ENCODE measurements around the gene ZIC5.

The ZIC5 gene

GRCh38 chr13:99930925-99931324 lies 40.6 kb downstream of the ZIC5 start:
- no peak for DNase-seq

DNA sequence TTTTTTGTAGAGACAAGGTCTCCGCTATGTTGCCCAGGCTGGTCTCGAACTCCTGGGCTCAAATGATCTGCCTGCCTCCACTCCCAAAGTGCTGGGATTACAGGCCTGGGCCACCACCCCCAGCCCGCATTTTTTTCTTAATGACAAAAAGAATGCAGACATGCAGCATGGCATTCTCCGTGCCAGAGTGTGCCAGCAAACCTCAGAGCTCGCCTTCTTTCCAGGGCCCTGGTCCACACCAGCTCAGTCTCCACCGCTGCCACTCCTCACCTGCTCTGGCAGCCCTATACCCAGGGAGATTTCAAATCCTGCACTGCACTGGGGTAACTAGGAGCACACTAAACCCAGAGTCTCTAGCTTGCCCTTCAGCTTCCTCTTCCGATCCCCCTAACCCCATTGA lies 41.7 kb downstream of the ZIC5 start:
- DNase-seq = no peak

GRCh38 chr13:99926014-99926731 lies 45.4 kb downstream of the ZIC5 start:
- no peak for DNase-seq

DNA sequence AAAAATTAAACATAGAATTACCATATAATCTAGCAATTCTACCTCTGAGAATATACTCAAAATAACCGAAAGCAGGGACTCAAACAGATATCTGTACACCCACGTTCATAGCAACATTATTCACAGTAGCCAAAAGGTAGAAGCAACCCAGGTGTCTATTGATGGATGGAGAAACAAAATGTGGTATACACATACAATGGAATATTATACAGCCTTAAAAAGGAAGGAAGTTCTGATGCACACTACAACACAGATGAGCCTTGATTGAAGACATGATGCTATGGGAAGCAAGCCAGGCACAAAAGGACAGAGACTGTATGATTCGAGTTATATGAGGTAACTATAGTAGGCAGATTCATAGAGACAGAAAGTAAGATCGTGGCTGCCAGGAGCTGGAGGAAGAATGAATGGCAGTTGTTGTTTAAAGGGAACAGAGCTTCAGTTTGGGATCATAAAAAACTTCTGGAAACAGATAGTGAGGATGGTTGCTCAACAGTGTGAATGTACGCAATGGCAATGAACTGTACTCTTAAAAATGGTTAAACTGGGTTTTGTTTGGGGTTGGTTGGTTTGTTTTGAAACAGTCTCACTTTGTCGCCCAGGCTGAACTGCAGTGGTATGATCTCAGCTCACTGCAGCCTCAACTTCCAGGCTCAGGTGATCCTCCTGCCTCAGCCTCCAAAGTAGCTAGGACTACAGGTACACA lies 47.5 kb downstream of the ZIC5 start:
- DNase-seq = no peak

GRCh38 chr13:99922631-99923404 lies 48.7 kb downstream of the ZIC5 start:
- no peak for DNase-seq

DNA sequence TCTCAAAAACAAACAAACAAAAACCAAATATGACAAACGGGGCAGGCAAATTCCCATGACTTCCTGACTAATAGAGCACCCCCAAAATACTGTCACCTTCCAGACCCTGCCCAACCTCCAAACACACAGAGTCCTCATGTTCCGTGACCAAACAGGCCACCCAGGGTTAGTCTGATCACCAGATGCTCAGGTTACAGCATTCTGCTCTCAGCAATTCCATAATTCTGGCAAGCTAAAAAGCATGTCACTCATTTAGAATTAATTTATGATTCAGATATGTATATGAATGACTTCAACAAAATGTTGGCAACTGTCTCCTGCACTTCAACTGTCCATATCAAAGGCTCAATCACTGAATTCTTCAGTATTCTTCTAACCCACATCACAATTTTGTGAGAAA lies 52.4 kb downstream of the ZIC5 start:
- no peak for DNase-seq

DNA sequence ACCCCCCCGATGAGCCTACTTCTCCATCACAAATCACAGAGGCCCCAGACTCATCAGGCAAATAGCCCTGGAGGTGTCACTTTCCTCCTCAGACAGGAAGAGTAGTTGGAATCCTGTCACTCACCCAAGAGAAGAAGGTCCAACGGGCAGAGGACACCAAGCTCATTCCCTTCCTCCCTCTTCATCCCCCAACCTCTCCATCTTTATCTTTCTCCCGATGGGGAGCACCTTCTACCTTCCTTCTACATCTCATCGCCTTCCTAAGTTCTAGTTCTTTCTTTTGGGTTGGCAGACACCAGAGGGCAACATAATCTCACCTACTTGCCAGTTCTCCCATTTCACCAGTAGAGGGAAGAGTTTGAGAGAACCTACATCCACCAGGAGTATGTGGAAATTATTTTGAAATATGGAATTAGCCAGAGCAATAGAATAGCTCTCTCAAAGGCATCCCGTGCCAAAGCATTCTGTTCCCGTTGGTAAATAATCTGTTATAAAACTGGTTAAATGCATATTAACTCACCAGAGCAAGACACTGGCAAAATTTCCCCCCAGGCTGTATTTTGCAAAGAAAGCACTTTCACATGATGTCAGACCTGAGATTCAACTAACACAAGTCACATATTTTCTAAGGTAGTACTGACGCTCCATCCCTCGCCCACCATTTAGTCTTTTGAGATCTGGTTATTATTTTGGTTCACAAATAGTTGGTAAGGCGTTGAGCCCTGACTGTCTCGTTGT lies 55.0 kb downstream of the ZIC5 start:
- peak; percentile 58 for DNase-seq

DNA sequence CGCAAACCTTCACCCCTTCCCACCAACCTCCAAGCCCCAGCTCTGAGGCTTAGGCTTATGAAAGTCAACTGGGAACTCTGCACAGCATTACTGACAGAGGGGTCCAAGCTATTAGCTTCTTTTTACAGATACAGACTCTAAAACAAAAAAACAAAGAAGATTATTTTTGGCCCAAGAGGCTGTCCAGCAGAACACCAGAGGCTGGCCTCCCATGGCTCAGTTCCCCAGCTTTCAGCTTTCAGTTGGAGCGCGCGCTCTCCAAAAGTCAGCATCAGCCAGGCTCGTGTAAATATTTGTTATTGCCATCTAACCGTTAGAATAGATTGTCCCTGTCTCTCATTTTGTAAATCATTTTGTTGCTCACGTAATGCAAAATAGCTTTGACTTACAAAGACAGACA lies 58.4 kb downstream of the ZIC5 start:
- DNase-seq = no peak

Data from activated CD4-positive, alpha-beta T cell treated with anti-CD3 and anti-CD28 coated beads, Interleukin-10, Interleukin-2, amounts not matched to agents 100 ng/mL and 50 ng/mL, durations not matched to agents 16 hours and 8 hours (primary cell).